ENCODE measurements around the gene MRPL44. TPM values are rescaled to one million over a fixed set of nuclear protein-coding genes. Genes with fewer than 3 reads are reported as not detected.

Gene MRPL44
- total and polyA plus RNA-seq, 2 of the 8 experiments (the other 6 are each of a cell fraction or from before 2014, with no cell fraction given): 32.0 to 53.2 TPM

GRCh38 chr2:223943135-223943534, 14.1 kb upstream of the MRPL44 start:
- Histone ChIP-seq H3K14ac (ENCODE audit: insufficient read length) (no peak overlapping the region), H2AK5ac (ENCODE audit: low read depth, low read length) (0 out of 2 replicates have a peak overlapping the region, but pooled peaks have one; percentile 40), H3K4me3 (ENCODE audit: extremely low read depth in 1 of 4, insufficient read depth in 2 of 4, low read depth in 3 of 4, low read length in 4 of 4) (peak overlapping the region in 2 of 4 experiments; percentile 61 to 90; a peak in 3 of 8 replicates), H3K36me3 (ENCODE audit: control insufficient read depth in 2 of 4, insufficient read depth in 4 of 4, low read length in 3 of 4) (no peaks in the 10 kb centered on the region; a peak in 1 of 8 replicates), H3K18ac (ENCODE audit: extremely low read depth, low read length) (no peak overlapping the region), H4K91ac (replicated peaks; ENCODE audit: insufficient read length, low read length) (no peak overlapping the region), H3K4me2 (ENCODE audit: insufficient read depth in 1 of 2, low read depth in 2 of 2, low read length in 2 of 2) (peak overlapping the region; percentile 74 to 91), H3K79me1 (ENCODE audit: low read depth, low read length) (peaks cover 4% of the 10 kb centered on the region; the same call in 1 of the 2 replicates), H3K9me3 (ENCODE audit: insufficient read depth in 2 of 2, low read depth in 1 of 2, low read length in 1 of 2) (no peaks in the 10 kb centered on the region), H3K79me2 (ENCODE audit: control insufficient read depth in 1 of 2, insufficient read depth in 2 of 2, low read length in 2 of 2) (peaks cover 19 to 58% of the 10 kb centered on the region in 2 experiments), H2BK120ac (replicated peaks; ENCODE audit: low read depth, low read length) (no peak overlapping the region), H4K5ac (ENCODE audit: insufficient read length, low read depth, low read length) (no peak overlapping the region), H3K27me3 (replicated peaks in 1 of 4; ENCODE audit: control insufficient read depth in 3 of 4, extremely low read depth in 1 of 4, insufficient read depth in 3 of 4, low read length in 3 of 4) (no peaks in the 10 kb centered on the region), H3K56ac (replicated peaks; ENCODE audit: insufficient read length, low read depth, low read length) (no peak overlapping the region), H2BK5ac (ENCODE audit: low read depth, low read length) (no peak overlapping the region; the same call in 1 of the 2 replicates), H3K4me1 (replicated peaks in 1 of 4; ENCODE audit: control insufficient read depth in 3 of 4, insufficient read depth in 4 of 4, low read length in 3 of 4) (peaks cover 2 to 32% (median 18%) of the 10 kb centered on the region in 4 experiments; a peak in 5 of 7 replicates), H3K9ac (replicated peaks in 1 of 4; ENCODE audit: extremely low read depth in 1 of 4, low read depth in 3 of 4, low read length in 3 of 4) (no peak overlapping the region), H3K23me2 (ENCODE audit: low read depth, low read length) (peaks cover 4% of the 10 kb centered on the region), H3K23ac (ENCODE audit: insufficient read length) (no peak overlapping the region), H3K27ac (ENCODE audit: low read depth, low read length) (no peak overlapping the region), H4K8ac (ENCODE audit: extremely low read depth, insufficient read depth, low read length) (no peak overlapping the region), H4K20me1 (replicated peaks in 1 of 2; ENCODE audit: control insufficient read depth in 1 of 2, insufficient read depth in 2 of 2, low read length in 2 of 2) (peaks cover 4% of the 10 kb centered on the region in 2 experiments), H2BK12ac (ENCODE audit: low read depth, low read length) (no peak overlapping the region), H2BK15ac (ENCODE audit: low read length) (no peak overlapping the region), H2AFZ (ENCODE audit: low read length) (no peak overlapping the region), H2BK20ac (ENCODE audit: low read length) (no peak overlapping the region), H3K4ac (replicated peaks; ENCODE audit: insufficient read length, low read depth, low read length) (no peak overlapping the region)
- POLR2A ChIA-PET (ENCODE audit: partially characterized antibody): interaction anchor here (1.0 to 3.4 kb wide), 5 partner anchors 9 to 31 kb away, joined by 4 to 19 read pairs (median 6); no protein-coding TSS in a partner anchor
- no peak for FAIRE-seq
- 100% methylated on average over 1 of the region's 1 CpG; no CpG with 5 or more reads in 1 of the 2 experiments for WGBS, 2 experiments (ENCODE audit: extremely low coverage in 1 of 2, insufficient coverage in 1 of 2, insufficient read length in 1 of 2, insufficient replicate concordance in 2 of 2, low coverage in 1 of 2, low lambda C conversion rate in 2 of 2, missing lambda C conversion rate in 1 of 2)
- CTCF ChIA-PET (ENCODE audit: partially characterized antibody): interaction anchor here (0.7 to 1.7 kb wide), 4 partner anchors 12 to 1899 kb away, joined by 3 to 5 read pairs (median 4); no protein-coding TSS in a partner anchor
- DNase-seq (ENCODE audit: low read depth in 1 of 2, low spot score in 2 of 2): no peak
- no peak for TF ChIP-seq KDM4A (IDR thresholded peaks at IDR 0.05; ENCODE audit: low read depth, low read length, severe bottlenecking)
- no peak for TF ChIP-seq RFX5 (IDR thresholded peaks at IDR 0.05; ENCODE audit: borderline replicate concordance, low read depth, low read length)
- TF ChIP-seq ATF3 (IDR thresholded peaks at IDR 0.05; ENCODE audit: insufficient read depth, low read depth, low read length): no peak
- TF ChIP-seq SIX5 (IDR thresholded peaks at IDR 0.05; ENCODE audit: low read depth, low read length): no peak
- TF ChIP-seq TBP (IDR thresholded peaks at IDR 0.05; ENCODE audit: low read depth, low read length): no peak
- TF ChIP-seq MAX (IDR thresholded peaks at IDR 0.05): no peak

All from H1 (cell line).